Hematopoietic multipotent progenitor cell treated with erythropoietin and hydrocortisone succinate and interleukin-3 and kit ligand, for 17 days (in vitro differentiated cells): Measurements from ENCODE around the gene DUSP15.
"Not testable (repeated sequence)": the region's sequence is repeated elsewhere in the genome, so short reads cannot be mapped to it uniquely, and the experiment has no call there.

Experiments
- DNase-seq: peaks from one replicate; pipeline ENCODE4 v3.0.0-alpha.2; 2015; ENCODE audit warnings: low spot score

The DUSP15 gene, protein sequence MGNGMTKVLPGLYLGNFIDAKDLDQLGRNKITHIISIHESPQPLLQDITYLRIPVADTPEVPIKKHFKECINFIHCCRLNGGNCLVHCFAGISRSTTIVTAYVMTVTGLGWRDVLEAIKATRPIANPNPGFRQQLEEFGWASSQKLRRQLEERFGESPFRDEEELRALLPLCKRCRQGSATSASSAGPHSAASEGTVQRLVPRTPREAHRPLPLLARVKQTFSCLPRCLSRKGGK

DNA sequence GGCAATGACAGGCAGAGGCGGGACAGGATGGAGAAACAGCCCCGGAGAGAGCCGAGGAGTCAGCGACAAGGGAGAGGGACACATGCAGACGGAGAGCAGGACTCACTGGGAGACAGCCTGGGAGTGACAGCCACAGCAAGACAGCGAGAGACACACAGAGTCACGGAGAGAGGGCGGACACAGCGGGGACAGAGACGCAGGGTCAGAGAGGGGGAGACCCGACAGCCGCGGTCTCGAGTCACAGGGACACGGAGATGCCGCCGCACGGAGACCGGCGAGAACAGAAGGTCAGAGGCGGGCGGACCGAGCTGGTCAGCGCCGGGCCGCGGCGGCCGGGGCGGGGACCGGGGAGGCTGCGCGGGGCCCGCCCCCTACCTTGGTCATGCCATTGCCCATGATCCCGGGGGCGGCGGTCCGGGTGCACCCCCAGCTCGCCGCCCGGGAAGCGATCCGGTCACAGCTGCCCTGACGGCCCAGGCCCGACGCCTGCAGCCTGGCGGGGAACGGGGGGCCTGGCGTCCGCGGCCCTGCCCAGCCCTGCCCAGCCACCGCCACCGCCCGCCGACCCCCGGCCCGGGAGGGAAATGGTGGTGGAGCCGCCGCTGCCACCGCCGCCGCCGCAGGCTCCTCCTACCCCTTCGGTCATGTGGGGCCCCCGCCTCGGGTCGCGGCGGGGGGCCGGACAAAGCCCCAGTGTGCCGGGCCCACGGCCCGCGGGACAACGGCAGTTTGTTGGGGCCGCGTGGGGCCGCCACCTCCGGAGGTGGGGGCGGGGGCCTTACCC, at the start of gene DUSP15, which contains the start of gene TTLL9:
TSS of gene DUSP15 (minus strand) at position 586 of the 784 bp plus-strand sequence. CDS start at position 396, 190 bp downstream.
TSS of gene TTLL9 (plus strand) at position 693 of the 784 bp plus-strand sequence. CDS start 493 bp downstream, outside the sequence.
- DNase-seq: no peak

DNA sequence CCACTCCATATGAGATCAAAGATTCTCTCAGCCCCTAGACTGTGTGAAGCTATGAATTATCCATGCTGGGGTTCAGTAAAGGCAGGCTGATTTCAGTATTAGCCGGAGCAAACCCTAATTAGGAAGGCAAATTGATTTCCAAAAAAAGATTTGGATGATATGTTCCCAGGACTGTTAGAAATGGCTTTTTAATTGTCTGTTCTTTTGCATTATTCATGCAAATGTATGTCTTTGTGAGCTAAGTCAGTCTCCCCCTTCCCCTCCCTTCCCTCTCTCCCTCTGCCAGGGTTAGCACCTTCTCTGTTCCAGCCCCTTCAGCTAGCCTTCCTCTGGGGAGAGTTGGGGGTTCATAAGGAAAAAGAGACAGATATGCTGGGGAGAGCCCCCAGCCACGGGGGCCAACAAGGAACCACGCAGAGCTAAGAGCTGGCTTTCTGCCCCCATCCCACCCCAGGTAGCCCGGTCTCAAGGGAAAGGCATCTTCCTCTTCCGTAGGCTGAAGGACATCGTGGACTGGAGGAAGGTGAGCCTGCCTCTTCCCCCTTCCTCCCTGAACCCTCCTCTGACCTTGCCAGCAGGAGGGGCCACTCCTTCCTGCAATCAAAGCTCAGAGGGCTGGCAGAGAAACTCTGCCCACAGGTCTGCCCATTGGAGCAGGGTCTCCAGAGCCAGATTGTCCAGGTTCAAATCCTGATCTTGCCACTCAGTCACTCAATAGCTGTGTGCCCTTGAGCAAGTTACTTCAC, 49.3 kb upstream of the DUSP15 start:
- no peak for DNase-seq

DNA sequence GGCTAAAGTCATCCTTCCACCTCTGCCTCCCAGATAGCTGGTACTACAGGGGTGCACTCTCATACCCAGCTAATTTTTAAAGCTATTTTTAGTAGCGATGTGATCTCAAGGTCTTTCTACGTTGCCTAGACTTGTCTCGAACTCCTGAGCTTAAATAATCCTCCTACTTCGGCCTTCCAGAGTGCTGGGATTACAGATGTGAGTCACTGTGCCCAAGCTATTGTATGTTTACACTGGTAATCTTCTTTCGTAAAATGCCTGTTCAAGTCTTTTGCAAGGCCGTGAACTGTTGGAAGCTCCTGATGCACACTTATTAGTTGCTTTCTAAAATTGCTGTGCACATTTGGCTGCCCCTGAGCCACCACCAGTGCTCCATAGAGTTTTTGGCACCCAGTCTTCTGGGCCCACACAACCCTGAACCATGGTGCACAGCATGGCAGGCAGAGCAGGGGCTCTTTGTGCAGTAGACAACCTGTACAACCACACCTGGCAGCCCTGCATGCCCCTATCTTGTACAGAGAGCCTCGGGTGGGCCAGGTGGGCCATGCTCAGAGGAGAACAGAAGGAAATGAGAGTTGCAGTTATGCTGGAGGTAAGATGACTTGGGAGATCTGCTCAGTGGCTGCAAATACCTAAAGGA, 48.3 kb upstream of the DUSP15 start:
- no peak for DNase-seq

DNA sequence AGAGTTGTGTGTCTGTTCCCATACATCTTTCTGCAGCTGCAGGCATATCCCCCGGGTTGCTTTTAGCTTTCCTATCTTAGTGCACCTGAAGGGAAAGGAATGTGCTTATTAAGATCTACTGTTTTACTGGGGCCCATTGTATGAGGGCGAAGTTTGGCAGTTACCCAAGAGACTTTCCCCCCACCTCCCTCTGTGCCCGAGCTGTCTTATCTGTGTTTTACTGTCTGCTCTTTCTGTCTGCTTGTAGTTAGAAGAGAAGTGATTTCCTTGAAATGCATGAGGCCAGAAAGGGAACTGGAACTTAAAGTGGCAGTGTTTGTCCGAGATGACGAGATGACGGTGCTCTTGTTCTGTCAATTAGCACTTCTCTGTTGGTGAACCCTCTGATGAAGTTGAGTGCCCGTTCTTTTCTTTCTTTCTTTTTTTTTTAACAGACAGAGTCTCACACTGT, 47.7 kb upstream of the DUSP15 start:
- not testable (repeated sequence) for DNase-seq

DNA sequence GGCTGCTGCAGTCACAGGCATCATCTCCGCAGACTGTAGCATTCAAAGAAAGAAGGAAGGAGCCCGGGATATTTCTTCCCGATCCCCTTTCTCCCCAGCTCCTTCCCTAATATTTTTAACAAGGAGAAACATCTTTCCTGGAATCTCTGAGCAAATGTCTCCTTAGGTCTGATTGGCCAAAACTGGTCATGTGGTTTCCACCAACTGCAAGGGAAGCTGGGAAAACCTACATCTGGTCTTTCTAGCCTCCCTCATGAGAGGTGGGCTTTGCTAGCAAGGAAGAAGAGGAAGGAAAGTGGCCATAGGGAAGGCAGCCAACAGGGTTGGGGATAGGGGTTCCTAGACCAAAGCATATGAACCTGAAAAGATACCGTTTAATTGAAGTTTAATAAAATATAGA, 46.4 kb upstream of the DUSP15 start:
- DNase-seq: no peak

DNA sequence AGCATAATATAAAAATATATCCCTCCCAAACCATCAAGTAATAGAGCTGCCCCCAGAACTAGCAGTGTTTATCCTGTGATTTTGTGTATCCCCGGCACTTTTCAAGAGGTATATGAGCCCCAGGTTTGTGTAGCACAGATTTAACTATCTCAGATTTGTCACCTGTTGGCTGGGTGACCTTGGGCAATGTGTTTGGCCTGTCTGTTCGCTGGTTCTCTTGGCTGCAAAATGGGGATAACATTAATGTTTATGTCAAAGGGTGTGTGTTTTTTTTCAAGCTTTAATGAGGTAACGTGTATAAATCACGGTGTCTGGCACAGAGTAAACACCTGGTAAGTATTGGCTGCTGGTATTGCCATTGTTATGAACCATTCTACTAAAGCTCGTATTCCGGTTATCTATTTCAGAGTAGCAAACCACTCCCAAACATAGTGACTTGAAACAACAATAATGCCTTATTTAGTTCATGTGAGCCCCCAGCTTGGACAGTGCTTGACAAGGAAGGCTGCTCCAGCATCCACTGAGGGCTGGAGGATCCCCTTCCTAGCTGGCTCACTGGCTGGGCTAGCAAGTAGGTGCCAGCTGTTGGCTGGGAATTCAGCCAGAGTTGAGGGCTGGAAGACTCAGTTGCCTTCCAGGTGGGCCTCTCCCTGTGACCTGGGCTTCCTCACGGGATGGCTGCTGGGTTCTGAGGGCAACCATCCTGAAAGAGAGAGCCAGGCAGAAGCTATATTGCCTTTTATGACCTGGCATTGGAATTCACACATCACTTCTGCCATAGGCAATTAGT, 45.4 kb upstream of the DUSP15 start:
- DNase-seq: no peak

DNA sequence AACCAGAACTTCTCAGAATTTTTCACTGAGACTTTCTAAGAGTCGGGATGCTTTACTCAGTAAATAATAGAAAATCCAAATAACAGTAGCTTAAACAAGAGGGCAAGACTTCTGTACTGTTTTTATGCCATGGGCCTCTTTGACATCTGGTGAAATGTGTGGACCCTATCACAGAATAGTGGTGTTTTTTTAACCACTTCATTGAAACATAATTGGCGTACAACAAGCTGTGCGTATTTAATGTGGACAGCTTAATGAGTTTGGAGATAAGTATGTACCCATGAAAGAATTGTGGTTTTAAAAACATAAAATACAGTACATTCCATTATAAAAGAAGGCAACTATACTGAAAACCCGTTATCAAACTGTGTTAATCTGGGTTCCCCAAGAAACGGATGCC, 43.8 kb upstream of the DUSP15 start:
- no peak for DNase-seq

DNA sequence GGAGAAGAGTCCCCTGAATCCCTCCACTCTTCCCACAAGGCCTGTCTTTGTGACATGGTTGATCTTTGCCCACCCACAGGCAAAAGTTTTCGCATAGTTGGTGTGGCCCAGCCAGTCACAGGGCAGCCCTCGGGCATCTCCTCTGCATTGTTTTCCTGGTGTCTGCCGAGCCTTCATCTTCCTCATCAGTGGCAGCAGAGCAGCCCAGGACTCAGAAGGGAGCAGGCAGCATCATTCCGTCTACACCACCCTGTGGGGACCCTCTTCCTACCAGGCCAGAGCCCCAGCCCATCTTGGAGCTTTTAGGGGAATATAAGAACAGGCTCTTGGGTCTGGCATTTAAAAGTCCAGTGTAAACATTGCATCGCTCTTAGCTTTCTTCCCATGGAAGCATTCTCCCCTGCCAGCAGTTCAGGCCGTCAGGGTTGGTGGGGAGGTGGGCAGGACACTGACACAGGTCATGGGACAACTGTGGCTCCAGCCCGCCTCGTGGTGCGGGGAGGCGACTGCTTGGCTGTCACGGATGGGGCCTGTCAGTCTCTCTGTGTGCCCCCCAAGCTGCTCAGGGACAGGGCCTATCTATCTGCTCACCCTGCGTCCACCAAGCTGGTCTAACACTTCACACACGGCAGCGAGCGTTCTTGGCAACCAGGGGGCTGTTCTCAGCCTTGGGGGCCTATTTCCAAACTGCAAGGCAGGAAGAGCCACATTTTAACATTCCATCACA, 43.3 kb upstream of the DUSP15 start:
- DNase-seq: no peak

DNA sequence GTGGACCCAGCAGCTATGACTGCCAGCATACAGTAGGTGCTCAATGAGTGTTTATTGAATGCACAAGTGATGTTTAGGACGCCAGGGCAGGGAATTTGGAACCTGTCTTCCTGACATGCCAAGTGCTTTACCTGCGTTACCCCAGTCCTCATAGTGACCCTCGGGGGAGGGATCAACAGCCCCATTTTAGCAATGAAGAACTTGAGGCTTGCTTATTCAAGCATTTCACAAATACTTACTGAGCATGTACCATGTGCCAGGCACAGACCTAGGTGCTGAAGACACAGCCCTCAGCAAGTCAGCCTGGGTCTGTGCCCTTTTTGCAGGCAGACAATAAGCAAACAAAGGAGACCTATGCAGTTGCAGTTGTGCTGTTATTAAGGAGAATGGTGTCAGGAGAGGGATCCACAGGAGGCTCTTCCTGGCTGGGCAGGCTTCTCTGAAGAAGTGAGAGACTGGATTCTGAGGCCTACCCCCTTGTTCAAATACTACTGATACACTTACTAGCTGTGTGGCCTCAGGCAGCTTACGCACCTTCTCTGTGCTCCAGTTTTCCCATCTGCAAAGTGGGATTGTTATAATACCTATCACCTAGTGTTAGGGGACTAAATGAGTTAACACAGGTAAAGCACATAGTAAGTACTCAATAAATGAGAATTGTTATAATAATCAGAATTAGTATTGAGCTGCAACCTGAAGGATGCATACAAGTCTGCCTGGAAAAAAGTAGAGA, 39.9 kb upstream of the DUSP15 start:
- no peak for DNase-seq

DNA sequence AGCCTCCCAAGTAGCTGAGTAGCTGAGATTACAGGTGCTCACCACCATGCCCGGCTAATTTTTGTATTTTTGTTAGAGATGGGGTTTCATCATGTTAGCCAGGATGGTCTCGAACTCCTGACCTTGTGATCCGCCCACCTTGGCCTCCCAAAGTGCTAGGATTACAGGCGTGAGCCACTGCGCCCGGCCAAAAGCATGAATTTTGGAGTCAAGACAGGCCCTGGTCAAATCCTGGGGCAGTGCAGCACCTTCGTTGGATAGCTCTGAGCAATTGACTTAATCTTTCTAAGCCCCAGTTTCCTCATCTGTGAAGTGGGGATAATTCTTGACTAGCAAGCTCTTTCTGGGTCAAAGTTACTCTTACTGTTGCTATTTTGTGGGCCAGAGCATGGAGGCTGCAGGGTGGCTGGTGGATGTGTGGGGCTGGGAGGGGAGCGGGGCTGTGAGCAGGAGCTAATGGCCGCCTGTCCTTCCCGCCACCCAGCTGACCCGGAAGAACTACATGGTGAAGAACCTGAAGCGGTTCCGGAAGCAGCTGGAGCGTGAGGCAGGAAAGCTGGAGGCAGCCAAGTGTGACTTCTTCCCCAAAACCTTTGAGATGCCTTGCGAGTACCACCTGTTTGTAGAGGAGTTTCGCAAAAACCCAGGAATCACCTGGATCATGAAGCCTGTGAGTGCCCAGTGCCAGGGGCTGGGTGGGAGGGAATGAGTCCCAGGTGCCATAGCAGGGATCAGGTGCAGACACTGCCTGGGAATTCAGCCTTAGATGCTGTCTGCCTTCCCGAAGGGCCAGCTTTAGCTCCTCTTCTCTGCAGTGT, 39.1 kb upstream of the DUSP15 start:
- no peak for DNase-seq

DNA sequence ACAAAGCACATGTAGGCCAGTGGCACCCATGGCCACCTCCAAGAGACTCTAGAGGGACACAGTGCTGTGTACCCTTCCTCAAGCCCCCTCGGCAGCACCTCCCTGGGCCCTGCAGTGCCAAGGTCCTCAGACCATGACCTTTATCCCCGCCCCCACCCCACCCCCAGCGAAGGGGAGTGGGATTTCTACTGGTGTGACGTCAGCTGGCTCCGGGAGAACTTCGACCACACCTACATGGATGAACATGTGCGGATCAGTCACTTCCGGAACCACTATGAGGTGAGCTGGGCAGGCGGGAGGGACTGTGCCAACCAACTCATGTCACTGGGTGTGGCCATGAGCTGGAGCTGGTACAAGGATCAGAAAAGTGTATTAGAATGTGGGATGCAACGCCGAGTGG, 38.1 kb upstream of the DUSP15 start:
- no peak for DNase-seq

DNA sequence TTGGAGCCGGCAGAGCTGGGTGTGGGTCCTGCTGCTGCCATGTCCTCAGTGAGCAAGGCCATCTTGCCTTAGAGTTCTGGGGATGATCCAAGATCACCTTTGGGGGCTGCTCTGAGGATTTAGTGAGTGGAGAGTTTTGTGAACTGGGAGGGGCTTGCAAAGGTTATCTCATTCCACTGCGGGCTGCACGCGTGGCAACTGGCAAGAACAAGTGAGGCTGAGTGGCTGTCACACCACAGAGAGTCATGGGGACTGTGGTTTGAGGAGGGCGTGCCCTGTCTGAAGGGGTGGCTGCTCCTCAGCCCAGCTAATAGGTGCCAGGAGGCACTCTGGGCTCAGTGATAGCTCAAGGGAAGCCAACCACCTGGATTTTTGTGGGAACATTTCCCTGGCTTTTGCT, 37.7 kb upstream of the DUSP15 start:
- DNase-seq: no peak

DNA sequence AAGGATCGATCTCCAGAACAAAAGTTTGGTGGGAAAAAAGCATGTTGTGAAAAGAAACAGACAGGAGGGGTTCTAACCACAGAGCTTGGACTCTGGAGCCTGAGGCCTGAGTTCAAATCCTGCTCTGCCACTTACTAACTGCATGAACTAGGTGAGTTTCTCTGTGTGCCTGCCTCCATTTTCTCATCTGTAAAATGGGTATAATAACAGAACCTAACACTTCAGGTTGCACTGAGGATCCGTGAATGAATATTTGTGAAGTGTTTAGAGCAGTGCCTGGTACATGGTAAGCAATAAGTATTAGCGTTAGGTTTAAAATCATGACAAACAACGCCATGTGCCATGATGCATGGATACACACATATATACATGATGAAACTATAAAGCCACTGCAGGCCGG, 36.7 kb upstream of the DUSP15 start:
- DNase-seq: no peak

DNA sequence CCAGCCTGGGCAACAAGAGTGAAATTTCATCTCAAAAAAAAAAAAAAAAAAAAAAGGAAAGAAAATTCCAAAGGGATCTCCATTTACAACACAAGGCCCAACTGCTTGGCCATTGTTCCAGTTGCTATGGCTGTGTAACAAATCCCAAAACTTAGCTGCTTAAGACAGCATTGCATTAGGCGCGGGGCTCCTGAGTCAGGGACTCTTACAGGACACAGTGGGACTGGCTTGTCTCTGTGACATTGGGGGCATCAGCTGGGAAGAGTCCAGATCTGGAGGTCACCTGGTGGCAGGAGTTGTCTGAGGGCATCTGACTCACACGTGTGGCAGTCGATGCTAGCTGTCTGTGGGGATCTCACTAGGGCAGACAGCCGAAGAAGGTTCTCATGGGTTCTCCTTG, 35.7 kb upstream of the DUSP15 start:
- DNase-seq: no peak

DNA sequence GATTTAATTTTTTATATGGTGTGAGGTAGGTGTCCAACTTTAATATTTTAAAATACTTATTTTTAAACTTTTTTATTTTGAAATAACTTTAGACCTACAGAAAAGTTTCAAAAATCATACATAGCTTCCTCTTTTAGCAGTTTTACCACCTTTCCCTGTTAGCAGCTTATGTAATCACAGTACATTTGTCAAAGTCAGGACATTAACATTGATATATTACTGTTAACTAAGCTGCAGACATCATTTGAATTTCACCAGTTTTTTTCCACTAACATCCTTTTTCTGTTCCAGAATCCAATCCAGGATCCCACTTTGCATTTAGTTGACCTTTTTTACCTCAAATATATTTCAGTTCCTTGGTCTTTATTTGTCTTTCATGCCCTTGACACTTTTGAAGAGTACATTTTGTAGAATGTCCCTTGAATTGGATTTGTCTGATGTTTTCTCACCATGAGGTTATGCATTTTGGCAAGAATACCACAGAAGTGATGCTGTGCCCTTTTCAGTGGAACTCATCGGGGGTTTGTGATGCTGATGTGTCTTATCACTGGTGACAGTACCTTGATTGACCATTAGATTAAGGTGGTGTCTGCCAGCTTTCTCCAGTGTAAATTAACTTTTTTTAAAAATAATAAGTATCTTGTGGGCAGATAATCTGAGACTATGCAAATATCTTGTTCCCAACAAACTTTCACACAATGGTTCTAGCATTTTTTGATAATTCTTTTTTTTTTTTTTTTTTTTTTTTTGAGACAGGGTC, 33.5 kb upstream of the DUSP15 start:
- no peak for DNase-seq

DNA sequence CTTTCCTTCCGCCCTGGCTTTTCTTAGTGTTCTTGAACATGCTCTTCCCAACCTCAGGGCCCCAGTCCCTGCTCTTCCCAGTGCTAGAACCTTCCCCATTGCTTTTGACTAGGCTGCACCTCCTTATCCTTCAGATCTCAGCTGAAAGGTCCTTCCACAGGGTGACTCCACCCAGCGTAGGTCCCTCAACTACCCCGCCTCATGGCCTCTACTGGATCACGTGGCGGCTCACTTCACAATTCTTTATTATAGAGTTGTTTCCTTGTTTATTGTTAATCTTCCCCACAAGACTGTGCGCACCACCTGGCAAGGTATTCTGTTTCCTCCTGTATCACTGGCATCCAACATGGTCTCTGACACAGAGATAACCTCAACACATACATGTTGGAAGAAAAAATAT, 31.3 kb upstream of the DUSP15 start:
- no peak for DNase-seq

DNA sequence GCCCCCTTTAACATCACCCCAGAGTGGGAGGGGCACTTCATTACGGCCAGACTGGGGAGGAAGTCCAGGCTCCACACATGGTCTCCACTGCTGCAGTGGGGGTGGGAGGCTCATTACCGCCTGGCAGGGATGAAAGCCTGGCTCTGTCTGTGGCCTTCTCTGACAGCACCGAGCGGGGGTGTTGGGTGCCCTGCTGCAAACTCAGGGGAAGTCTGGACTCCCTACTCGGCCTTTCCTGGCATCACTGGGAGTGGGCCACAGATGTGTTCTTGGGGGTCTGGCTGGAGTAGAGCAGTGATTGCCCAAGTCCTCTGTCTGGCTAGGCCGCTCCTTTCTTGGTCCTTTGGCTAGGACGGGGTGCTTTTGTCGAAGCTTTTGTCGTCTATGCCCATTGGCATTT, 27.2 kb upstream of the DUSP15 start:
- DNase-seq: no peak

DNA sequence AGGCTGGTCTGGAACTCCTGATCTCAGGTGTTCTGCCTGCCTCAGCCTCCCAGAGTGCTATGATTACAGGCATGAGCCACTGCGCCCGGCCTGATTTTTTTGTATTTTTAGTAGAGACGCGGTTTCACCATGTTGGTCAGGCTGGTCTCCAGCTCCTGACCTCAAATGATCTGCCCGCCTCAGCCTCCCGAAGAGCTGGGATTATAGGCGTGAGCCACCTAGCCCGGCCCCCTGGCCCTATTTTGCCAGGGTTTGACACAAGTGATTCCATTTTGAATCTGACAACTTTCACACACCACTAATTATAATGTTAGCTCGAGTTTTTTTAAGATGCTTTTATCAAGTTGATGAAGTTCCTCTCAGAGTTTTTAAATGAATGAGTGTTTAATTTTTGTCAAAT, 25.7 kb upstream of the DUSP15 start:
- DNase-seq: no peak
